Mammary epithelial cell (primary cell): Measurements from ENCODE around the gene PRPF18.

Source experiments
- EZH2 ChIP-seq: IDR thresholded peaks from 2 replicates; pipeline ENCODE4 v1.6.1; 2012; ENCODE audit warnings: low read length, inconsistent platforms, borderline replicate concordance
- TF ChIP-seq, protein P1 (sequence below), 2 donors: IDR thresholded peaks in 1 of 2; conservative IDR thresholded peaks in 1 of 2; 2 replicates each; pipeline ENCODE4 v1.5.1; 2011 to 2012; ENCODE audit warnings: inconsistent platforms in 2 of 2, low read length in 2 of 2, mild to moderate bottlenecking in 2 of 2, control low read depth in 1 of 2, low read depth in 1 of 2; ENCODE audit not compliant: insufficient read depth in 1 of 2; ENCODE audit errors: extremely low read depth in 1 of 2

DNA sequence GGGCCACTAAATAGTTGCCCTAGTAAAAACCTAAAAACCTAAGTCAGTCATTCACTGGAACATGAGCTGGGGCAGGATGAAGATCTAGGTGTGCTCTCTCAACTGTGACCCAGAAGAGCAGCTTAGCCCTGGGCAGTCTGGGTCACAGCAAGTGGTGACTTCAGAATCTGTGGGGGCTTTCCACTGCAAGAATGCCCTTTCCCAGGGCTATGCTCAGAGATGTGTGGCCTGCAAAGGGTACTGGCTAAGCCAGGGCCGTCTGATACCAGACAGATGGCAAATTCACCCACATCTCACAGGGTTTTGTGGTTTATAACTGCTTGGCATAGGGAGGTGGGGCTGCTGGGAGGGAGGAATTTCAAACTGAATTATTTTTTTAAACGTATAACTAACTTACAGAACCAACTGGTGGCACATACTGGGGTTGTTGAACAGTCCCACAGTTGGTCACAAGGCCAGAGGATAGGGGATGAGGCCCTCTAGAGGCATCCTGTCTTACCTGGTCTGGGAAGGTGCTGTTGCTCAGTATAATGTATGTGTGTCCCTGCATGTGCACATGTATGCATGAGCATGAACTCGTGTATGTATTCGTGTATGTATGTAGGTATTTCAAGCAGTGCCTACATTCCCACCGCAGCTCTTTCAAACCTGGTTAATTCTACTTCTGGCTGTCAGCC, 63.2 kb downstream of the PRPF18 start:
- TF ChIP-seq EZH2: no peak
- TF ChIP-seq, protein P1, sequence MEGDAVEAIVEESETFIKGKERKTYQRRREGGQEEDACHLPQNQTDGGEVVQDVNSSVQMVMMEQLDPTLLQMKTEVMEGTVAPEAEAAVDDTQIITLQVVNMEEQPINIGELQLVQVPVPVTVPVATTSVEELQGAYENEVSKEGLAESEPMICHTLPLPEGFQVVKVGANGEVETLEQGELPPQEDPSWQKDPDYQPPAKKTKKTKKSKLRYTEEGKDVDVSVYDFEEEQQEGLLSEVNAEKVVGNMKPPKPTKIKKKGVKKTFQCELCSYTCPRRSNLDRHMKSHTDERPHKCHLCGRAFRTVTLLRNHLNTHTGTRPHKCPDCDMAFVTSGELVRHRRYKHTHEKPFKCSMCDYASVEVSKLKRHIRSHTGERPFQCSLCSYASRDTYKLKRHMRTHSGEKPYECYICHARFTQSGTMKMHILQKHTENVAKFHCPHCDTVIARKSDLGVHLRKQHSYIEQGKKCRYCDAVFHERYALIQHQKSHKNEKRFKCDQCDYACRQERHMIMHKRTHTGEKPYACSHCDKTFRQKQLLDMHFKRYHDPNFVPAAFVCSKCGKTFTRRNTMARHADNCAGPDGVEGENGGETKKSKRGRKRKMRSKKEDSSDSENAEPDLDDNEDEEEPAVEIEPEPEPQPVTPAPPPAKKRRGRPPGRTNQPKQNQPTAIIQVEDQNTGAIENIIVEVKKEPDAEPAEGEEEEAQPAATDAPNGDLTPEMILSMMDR (conservative IDR thresholded peaks at IDR 0.05 in 1 of 2, IDR thresholded peaks at IDR 0.05 in 1 of 2; ENCODE audit: extremely low read depth in 1 of 2, insufficient read depth in 1 of 2, low read depth in 1 of 2, low read length in 2 of 2): no peak
